ENCODE data around the gene F10. TPM values are rescaled to one million over a fixed set of nuclear protein-coding genes. Genes with fewer than 3 reads are reported as not detected.
"Not testable (repeated sequence)": the region's sequence is repeated elsewhere in the genome, so short reads cannot be mapped to it uniquely, and the experiment has no call there.

Gene F10
- total RNA-seq, 1 donor from 2014 or later = 8.9 TPM

DNA sequence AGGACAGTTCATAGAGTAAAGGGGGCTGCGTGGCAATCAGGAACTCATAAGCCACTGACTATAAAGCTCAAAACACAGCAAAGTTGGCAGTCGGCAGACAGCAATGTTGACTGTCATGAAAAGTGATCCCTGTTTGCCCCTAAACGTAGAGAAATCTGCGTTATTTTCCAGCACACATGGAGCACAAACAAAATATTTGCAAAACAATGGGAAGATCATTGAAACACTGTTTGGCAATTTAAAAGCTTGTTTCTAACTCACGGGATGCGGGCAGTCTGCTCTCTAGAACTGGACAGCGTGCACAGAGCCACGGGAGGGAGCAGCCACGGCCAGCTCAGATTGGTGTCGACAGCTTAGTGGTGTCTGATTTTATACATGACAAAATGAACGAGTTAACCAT, 23.5 kb upstream of the F10 start:
- no peak overlapping the region for H3K4me3 ChIP-seq
- intact Hi-C loops (cut with DNase I) = no loop called here
- TF ChIP-seq, protein P1, sequence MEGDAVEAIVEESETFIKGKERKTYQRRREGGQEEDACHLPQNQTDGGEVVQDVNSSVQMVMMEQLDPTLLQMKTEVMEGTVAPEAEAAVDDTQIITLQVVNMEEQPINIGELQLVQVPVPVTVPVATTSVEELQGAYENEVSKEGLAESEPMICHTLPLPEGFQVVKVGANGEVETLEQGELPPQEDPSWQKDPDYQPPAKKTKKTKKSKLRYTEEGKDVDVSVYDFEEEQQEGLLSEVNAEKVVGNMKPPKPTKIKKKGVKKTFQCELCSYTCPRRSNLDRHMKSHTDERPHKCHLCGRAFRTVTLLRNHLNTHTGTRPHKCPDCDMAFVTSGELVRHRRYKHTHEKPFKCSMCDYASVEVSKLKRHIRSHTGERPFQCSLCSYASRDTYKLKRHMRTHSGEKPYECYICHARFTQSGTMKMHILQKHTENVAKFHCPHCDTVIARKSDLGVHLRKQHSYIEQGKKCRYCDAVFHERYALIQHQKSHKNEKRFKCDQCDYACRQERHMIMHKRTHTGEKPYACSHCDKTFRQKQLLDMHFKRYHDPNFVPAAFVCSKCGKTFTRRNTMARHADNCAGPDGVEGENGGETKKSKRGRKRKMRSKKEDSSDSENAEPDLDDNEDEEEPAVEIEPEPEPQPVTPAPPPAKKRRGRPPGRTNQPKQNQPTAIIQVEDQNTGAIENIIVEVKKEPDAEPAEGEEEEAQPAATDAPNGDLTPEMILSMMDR (IDR thresholded peaks at IDR 0.05) = no peak

DNA sequence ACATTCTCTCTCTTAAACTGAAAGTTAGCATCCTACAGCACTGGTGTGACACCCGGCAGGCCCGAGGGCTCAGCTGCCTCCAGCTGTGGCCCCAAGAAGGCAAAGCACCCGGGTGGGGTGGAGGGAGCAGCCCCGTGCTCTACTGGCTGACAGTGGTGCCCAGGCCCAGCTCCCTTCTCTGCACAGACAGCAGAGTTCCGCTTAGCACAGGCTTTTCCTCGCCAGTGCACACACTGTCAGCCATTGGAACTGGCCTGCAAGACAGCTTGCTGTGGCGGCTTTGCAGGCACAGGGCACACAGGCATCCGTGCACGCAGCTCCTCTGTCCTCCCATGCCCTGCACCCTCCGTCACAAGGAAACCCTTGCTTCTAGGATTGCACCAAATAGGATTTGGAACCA, 20.3 kb upstream of the F10 start:
- H3K9me3 ChIP-seq; DNase-seq; H3K36me3 ChIP-seq; H3K27me3 ChIP-seq (ENCODE audit: low read depth); intact Hi-C loops (cut with DNase I); H3K27ac ChIP-seq; H3K4me3 ChIP-seq; H3K4me1 ChIP-seq; ATAC-seq: not testable (repeated sequence)

More for the DNA sequence above, 23.5 kb upstream of the F10 start:
- Histone ChIP-seq H3K27ac (no peak overlapping the region), H3K36me3 (no peaks in the 10 kb centered on the region), H3K9me3 (no peaks in the 10 kb centered on the region), H3K27me3 (ENCODE audit: low read depth) (no peaks in the 10 kb centered on the region), H3K4me1 (no peaks in the 10 kb centered on the region)
- DNase-seq = no peak
- no peak for ATAC-seq

DNA sequence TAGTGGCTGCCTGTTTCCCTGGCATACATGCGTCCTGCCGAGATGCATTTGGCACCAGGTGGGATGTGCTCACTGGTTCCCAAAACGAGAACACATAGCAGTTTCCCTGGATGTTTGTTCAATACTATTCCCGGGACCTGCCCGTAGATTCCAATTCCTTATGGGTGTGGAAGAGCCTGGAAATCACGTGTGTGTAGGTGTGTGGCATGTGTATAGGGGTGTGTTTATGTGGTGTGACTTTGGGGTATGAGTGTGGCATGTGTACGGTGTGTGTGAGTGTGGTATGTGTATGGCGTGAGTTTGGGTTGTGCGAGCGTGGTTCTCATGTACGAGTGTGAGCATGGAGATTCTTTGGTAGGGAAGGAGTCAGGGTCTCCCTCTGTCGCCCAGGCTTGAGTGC, 19.9 kb upstream of the F10 start:
- DNase-seq (no peak), ATAC-seq (peak in 1 of 2 donors; percentile 18)
- Histone ChIP-seq H3K4me3 (no peak overlapping the region), H3K4me1 (no peaks in the 10 kb centered on the region), H3K27ac (no peak overlapping the region), H3K27me3 (ENCODE audit: low read depth) (no peaks in the 10 kb centered on the region), H3K36me3 (no peaks in the 10 kb centered on the region), H3K9me3 (no peaks in the 10 kb centered on the region)
- TF ChIP-seq, protein P1 (IDR thresholded peaks at IDR 0.05) = no peak
- intact Hi-C loops (cut with DNase I) = no loop called here

DNA sequence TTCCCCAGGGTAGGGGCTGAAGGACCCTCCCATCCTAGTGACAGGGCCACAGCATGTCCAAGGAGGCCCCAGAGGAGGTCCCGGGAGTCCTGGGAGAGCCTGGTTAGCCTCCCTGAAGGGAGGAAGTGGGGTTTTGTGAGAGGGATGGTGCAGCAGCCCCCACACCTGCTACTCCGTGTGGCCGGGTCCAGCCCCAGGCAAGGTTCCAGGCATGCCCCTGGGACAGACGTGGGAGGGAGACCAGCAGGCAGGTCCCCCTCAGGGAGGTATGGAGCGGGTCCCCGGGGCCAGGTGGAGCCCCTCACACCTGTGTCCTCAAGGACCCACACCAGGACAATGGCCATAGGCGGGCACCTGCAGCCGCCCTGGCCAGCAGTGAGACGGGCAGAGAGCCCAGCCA, 19.0 kb upstream of the F10 start:
- TF ChIP-seq, protein P1 (IDR thresholded peaks at IDR 0.05) = no peak
- no peak for DNase-seq
- peak; percentile 9 to 53 for ATAC-seq

DNA sequence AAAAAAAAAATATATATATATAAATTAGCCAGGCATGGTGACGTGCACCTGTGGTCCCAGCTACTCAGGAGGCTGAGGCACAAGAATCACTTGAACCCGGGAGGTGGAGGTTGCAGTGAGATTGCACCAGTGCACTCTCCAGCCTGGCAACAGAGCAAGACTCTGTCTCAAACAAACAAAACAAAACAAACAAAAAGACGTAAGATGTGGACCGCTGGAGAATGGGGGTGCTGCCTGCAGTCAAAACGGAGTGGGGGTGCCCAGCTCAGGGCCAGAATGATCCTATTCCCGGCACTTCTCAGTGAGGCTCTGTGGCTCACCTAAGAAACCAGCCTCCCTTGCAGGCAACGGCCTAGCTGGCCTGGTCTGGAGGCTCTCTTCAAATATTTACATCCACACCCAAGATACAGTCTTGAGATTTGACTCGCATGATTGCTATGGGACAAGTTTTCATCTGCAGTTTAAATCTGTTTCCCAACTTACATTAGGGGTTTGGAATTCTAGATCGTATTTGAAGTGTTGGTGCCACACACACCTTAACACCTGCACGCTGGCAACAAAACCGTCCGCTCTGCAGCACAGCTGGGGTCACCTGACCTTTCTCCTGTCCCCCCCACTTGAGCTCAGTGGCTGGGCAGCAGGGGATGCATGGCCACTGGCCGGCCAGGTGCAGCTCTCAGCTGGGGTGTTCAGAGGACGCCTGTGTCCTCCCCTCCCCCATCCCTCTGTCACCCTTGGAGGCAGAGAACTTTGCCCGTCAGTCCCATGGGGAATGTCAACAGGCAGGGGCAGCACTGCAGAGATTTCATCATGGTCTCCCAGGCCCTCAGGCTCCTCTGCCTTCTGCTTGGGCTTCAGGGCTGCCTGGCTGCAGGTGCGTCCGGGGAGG, 17.3 kb upstream of the F10 start, which contains the start of gene F7:
Gene F7 (plus strand): TSS at position 760 of the 889 bp plus-strand sequence. CDS start 51 bp downstream, at position 811.
- DNase-seq = no peak
- peak in 1 of 2 donors; percentile 30 for ATAC-seq

More for the DNA sequence above, 19.0 kb upstream of the F10 start:
- H3K36me3 ChIP-seq = no peaks in the 10 kb centered on the region
- no peak overlapping the region for H3K4me3 ChIP-seq
- H3K27me3 ChIP-seq (ENCODE audit: low read depth) = no peaks in the 10 kb centered on the region
- no peaks in the 10 kb centered on the region for H3K9me3 ChIP-seq
- no peaks in the 10 kb centered on the region for H3K4me1 ChIP-seq
- intact Hi-C loops (cut with DNase I) = no loop called here
- H3K27ac ChIP-seq = no peak overlapping the region

More for the DNA sequence above, 17.3 kb upstream of the F10 start, which contains the start of gene F7:
- Histone ChIP-seq H3K27me3 (ENCODE audit: low read depth) (peaks cover 12% of the 10 kb centered on the region), H3K4me1 (peaks cover 8% of the 10 kb centered on the region), H3K27ac (no peak within 1 kb of the TSS), H3K36me3 (no peaks in the 10 kb centered on the region), H3K9me3 (no peaks in the 10 kb centered on the region), H3K4me3 (no peak within 1 kb of the TSS)
- intact Hi-C loops (cut with DNase I) = no loop called here
- TF ChIP-seq, protein P1 (IDR thresholded peaks at IDR 0.05) = no peak
